Measurements from ENCODE around the gene HILPDA. TPM values are rescaled to one million over a fixed set of nuclear protein-coding genes. Genes with fewer than 3 reads are reported as not detected.
A peak's percentile ranks its signal among the peaks of the same experiment; 100 is the strongest.

HILPDA gene
- total and polyA plus RNA-seq, 10 of the 15 experiments (the other 5 are each of a cell fraction or from before 2014, with no cell fraction given): 12.0 to 232 (median 26.4) TPM

DNA sequence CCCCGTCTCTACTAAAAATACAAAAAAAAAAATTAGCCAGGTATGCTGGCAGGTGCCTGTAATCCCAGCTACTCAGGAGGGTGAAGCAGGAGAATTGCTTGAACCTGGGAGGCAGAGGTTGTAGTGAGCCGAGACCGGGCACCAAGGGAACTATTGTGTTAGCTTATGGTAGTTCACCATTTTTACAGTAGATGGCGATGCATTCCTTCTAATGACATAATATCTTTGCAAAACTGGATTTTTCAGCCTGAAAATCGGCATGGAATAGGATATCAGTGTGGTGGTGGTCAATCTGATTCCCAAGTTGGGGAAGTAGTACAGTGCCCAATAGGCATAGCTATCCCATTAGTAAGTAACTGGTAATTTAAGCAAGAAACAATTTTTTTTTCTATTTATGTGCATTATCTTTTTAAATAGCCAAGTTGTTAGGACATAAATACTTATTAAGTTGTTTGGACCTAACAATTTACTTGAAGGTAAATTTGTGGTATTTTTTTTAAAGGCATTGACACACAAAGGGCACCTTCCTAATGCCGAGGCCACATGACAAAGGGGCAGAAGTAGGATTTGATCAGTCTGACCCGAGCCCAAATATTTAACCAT lies 28.3 kb upstream of the HILPDA start (continued):
- TF ChIP-seq CHD1 (IDR thresholded peaks at IDR 0.05; ENCODE audit: low read depth, low read length): no peak
- peak; percentile 27; the same call in 1 of the 2 replicates for TF ChIP-seq IKZF1 (conservative IDR thresholded peaks at IDR 0.05)
- TF ChIP-seq, protein P1, sequence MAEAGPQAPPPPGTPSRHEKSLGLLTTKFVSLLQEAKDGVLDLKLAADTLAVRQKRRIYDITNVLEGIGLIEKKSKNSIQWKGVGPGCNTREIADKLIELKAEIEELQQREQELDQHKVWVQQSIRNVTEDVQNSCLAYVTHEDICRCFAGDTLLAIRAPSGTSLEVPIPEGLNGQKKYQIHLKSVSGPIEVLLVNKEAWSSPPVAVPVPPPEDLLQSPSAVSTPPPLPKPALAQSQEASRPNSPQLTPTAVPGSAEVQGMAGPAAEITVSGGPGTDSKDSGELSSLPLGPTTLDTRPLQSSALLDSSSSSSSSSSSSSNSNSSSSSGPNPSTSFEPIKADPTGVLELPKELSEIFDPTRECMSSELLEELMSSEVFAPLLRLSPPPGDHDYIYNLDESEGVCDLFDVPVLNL (IDR thresholded peaks at IDR 0.05; ENCODE audit: low read depth, low read length): no peak
- TF ChIP-seq EP300 (IDR thresholded peaks at IDR 0.05; ENCODE audit: borderline replicate concordance in 1 of 2, control insufficient read depth in 1 of 2, low read depth in 2 of 2, low read length in 2 of 2): no peak
- no peak for TF ChIP-seq TARDBP (IDR thresholded peaks at IDR 0.05; ENCODE audit: borderline replicate concordance)
- TF ChIP-seq, protein P2, sequence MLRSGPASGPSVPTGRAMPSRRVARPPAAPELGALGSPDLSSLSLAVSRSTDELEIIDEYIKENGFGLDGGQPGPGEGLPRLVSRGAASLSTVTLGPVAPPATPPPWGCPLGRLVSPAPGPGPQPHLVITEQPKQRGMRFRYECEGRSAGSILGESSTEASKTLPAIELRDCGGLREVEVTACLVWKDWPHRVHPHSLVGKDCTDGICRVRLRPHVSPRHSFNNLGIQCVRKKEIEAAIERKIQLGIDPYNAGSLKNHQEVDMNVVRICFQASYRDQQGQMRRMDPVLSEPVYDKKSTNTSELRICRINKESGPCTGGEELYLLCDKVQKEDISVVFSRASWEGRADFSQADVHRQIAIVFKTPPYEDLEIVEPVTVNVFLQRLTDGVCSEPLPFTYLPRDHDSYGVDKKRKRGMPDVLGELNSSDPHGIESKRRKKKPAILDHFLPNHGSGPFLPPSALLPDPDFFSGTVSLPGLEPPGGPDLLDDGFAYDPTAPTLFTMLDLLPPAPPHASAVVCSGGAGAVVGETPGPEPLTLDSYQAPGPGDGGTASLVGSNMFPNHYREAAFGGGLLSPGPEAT (IDR thresholded peaks at IDR 0.05; ENCODE audit: low read depth): no peak
- TF ChIP-seq IKZF2 (IDR thresholded peaks at IDR 0.05): no peak
- no peak for TF ChIP-seq HCFC1 (IDR thresholded peaks at IDR 0.05; ENCODE audit: low read length)
- TF ChIP-seq, protein P3, sequence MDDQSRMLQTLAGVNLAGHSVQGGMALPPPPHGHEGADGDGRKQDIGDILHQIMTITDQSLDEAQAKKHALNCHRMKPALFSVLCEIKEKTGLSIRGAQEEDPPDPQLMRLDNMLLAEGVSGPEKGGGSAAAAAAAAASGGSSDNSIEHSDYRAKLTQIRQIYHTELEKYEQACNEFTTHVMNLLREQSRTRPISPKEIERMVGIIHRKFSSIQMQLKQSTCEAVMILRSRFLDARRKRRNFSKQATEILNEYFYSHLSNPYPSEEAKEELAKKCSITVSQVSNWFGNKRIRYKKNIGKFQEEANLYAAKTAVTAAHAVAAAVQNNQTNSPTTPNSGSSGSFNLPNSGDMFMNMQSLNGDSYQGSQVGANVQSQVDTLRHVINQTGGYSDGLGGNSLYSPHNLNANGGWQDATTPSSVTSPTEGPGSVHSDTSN (IDR thresholded peaks at IDR 0.05; ENCODE audit: insufficient replicate concordance, low read depth, low read length): no peak
- TF ChIP-seq SREBF1 (IDR thresholded peaks at IDR 0.05; ENCODE audit: low read length): no peak
- TF ChIP-seq HDAC6 (IDR thresholded peaks at IDR 0.05; ENCODE audit: unreplicated experiment): no peak
- TF ChIP-seq, protein P4, sequence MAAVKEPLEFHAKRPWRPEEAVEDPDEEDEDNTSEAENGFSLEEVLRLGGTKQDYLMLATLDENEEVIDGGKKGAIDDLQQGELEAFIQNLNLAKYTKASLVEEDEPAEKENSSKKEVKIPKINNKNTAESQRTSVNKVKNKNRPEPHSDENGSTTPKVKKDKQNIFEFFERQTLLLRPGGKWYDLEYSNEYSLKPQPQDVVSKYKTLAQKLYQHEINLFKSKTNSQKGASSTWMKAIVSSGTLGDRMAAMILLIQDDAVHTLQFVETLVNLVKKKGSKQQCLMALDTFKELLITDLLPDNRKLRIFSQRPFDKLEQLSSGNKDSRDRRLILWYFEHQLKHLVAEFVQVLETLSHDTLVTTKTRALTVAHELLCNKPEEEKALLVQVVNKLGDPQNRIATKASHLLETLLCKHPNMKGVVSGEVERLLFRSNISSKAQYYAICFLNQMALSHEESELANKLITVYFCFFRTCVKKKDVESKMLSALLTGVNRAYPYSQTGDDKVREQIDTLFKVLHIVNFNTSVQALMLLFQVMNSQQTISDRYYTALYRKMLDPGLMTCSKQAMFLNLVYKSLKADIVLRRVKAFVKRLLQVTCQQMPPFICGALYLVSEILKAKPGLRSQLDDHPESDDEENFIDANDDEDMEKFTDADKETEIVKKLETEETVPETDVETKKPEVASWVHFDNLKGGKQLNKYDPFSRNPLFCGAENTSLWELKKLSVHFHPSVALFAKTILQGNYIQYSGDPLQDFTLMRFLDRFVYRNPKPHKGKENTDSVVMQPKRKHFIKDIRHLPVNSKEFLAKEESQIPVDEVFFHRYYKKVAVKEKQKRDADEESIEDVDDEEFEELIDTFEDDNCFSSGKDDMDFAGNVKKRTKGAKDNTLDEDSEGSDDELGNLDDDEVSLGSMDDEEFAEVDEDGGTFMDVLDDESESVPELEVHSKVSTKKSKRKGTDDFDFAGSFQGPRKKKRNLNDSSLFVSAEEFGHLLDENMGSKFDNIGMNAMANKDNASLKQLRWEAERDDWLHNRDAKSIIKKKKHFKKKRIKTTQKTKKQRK (IDR thresholded peaks at IDR 0.05; ENCODE audit: low read depth, low read length): no peak
- TF ChIP-seq KLF5 (IDR thresholded peaks at IDR 0.05; ENCODE audit: partially characterized antibody): no peak
- TF ChIP-seq ATF7 (IDR thresholded peaks at IDR 0.05; ENCODE audit: low read depth): 0 out of 2 replicates have a peak, but pooled peaks have one; percentile 34
- TF ChIP-seq NBN (IDR thresholded peaks at IDR 0.05): 0 out of 2 replicates have a peak, but pooled peaks have one; percentile 32
- no peak for TF ChIP-seq CBFB (IDR thresholded peaks at IDR 0.05; ENCODE audit: low read depth)
- TF ChIP-seq RFX5 (IDR thresholded peaks at IDR 0.05; ENCODE audit: low read depth, low read length): no peak
- no peak for TF ChIP-seq BRCA1 (IDR thresholded peaks at IDR 0.05; ENCODE audit: low read depth, low read length)
- TF ChIP-seq RELA (IDR thresholded peaks at IDR 0.05; ENCODE audit: borderline replicate concordance, partially characterized antibody): no peak
- TF ChIP-seq MEF2A (IDR thresholded peaks at IDR 0.05; ENCODE audit: insufficient read depth, low read depth, low read length): no peak
- TF ChIP-seq, protein P5, sequence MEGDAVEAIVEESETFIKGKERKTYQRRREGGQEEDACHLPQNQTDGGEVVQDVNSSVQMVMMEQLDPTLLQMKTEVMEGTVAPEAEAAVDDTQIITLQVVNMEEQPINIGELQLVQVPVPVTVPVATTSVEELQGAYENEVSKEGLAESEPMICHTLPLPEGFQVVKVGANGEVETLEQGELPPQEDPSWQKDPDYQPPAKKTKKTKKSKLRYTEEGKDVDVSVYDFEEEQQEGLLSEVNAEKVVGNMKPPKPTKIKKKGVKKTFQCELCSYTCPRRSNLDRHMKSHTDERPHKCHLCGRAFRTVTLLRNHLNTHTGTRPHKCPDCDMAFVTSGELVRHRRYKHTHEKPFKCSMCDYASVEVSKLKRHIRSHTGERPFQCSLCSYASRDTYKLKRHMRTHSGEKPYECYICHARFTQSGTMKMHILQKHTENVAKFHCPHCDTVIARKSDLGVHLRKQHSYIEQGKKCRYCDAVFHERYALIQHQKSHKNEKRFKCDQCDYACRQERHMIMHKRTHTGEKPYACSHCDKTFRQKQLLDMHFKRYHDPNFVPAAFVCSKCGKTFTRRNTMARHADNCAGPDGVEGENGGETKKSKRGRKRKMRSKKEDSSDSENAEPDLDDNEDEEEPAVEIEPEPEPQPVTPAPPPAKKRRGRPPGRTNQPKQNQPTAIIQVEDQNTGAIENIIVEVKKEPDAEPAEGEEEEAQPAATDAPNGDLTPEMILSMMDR (IDR thresholded peaks at IDR 0.05 in 2 of 3, conservative IDR thresholded peaks at IDR 0.05 in 1 of 3; ENCODE audit: control insufficient read depth in 2 of 3, extremely low read depth in 1 of 3, insufficient read depth in 1 of 3, low read depth in 3 of 3, low read length in 3 of 3): peak; percentile 63 to 71 (median 64); a peak in 5 of 6 replicates
- TF ChIP-seq CHD2 (IDR thresholded peaks at IDR 0.05; ENCODE audit: borderline replicate concordance, low read depth, low read length): no peak

Measured in GM12878 (cell line).